Calu3 (cell line): ENCODE data around the gene CCDC85C. TPM values are rescaled to one million over a fixed set of nuclear protein-coding genes. Genes with fewer than 3 reads are reported as not detected.

Experiments used
- BruUV-seq: library from RNA; stranded (reverse); fragments of 400-500 nt; replicated peaks from 2 replicates; lab custom pipeline; 2021; lab: Mats Ljungman, UMichigan
- CTCF ChIA-PET: fragments of 300-600 bp; sonication (Branson Sonifier 250); formaldehyde crosslinking; loops from one replicate; lab custom pipeline; 2022; ENCODE audit warnings: antibody characterized with exemption; lab: Charles Lee
- DNase-seq: peaks from one replicate; pipeline ENCODE4 v3.0.0; 2022
- H3K27ac Mint-ChIP-seq: one replicate; pipeline ENCODE4 v1.8.0; 2022; ENCODE audit warnings: mixed read lengths; ENCODE audit not compliant: unreplicated experiment
- H3K27me3 Mint-ChIP-seq: one replicate; pipeline ENCODE4 v1.8.0; 2022; ENCODE audit warnings: mixed read lengths; ENCODE audit not compliant: unreplicated experiment
- H3K36me3 Mint-ChIP-seq: one replicate; pipeline ENCODE4 v1.8.0; 2022; ENCODE audit warnings: mild to moderate bottlenecking, moderate library complexity, mixed read lengths; ENCODE audit not compliant: insufficient read depth, unreplicated experiment
- H3K4me1 Mint-ChIP-seq: one replicate; pipeline ENCODE4 v1.8.0; 2022; ENCODE audit warnings: mild to moderate bottlenecking, low read depth, mixed read lengths; ENCODE audit not compliant: unreplicated experiment
- H3K4me3 Mint-ChIP-seq: one replicate; pipeline ENCODE4 v1.8.0; 2022; ENCODE audit warnings: mild to moderate bottlenecking, low read depth, moderate library complexity, mixed read lengths; ENCODE audit not compliant: unreplicated experiment
- H3K9me3 Mint-ChIP-seq: one replicate; pipeline ENCODE4 v1.8.0; 2022; ENCODE audit warnings: low read depth, mixed read lengths; ENCODE audit not compliant: unreplicated experiment
- CTCF ChIP-seq: fragments of 200-600 bp; IDR thresholded peaks from one replicate; pipeline ENCODE4 v1.8.0; 2022; ENCODE audit warnings: antibody characterized with exemption; ENCODE audit not compliant: unreplicated experiment
- intact Hi-C: fragments of 100-400 bp; cut with micrococcal nuclease; formaldehyde crosslinking; loops from one replicate; pipeline ENCODE4 v1.10.0; 2022; ENCODE audit not compliant: unreplicated experiment
- total RNA-seq: library from RNA; stranded (reverse); gene quantifications from 2 replicates; pipeline ENCODE4 v1.2.3, GENCODE V29; 2022

Gene CCDC85C
- total RNA-seq, 1 experiment from 2014 or later = 45.1 TPM

DNA sequence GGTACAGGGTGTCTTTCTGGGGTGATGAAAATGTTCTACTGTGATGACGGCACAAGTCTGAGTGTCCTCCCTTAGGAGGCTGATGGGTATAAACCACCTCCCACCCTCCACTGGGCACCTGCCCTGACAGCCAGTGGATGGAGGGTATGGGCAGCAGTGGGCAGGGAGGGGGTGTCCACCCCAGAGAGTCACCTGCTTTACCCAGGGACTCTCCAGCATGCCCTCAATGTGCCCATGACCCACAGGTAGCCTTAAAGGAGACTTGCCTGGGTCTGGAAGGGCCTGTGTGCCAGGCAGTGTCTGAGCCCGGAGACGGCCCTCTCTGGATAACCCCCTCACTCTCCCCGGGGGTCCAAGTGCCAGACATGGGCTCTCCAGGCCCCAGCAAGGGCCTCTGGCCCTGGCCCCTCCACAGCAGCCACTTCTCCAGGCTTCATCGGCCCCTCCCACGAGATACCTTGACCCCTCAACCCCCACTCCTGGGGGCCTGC is 84.0 kb downstream of the CCDC85C start:
- CTCF ChIA-PET = no interaction called here

GRCh38 chr14:99519347-99519881 is 84.6 kb downstream of the CCDC85C start:
- no peak overlapping the region for H3K27ac Mint-ChIP-seq
- BruUV-seq = no TSS peak
- H3K4me1 Mint-ChIP-seq = no peaks in the 10 kb centered on the region
- DNase-seq = no peak
- no peak overlapping the region for H3K4me3 Mint-ChIP-seq
- TF ChIP-seq CTCF = no peak
- no peaks in the 10 kb centered on the region for H3K27me3 Mint-ChIP-seq
- H3K36me3 Mint-ChIP-seq = peaks cover under 1% of the 10 kb centered on the region
- intact Hi-C loops = loop anchor here (5.0 kb wide), 1 partner anchor 368 kb away; no protein-coding TSS in a partner anchor
- H3K9me3 Mint-ChIP-seq = no peaks in the 10 kb centered on the region
- CTCF ChIA-PET = no interaction called here

More for the DNA sequence above, 84.0 kb downstream of the CCDC85C start:
- no TSS peak for BruUV-seq
- intact Hi-C loops = loop anchor here (5.0 kb wide), 1 partner anchor 367 kb away; no protein-coding TSS in a partner anchor
- H3K4me3 Mint-ChIP-seq = no peak overlapping the region
- no peaks in the 10 kb centered on the region for H3K27me3 Mint-ChIP-seq
- DNase-seq = no peak
- H3K9me3 Mint-ChIP-seq = no peaks in the 10 kb centered on the region
- H3K27ac Mint-ChIP-seq = no peak overlapping the region
- no peaks in the 10 kb centered on the region for H3K36me3 Mint-ChIP-seq
- TF ChIP-seq CTCF = no peak
- peaks cover 3% of the 10 kb centered on the region for H3K4me1 Mint-ChIP-seq

- BruUV-seq = no TSS peak
- Mint-ChIP-seq H3K27ac (no peak overlapping the region), H3K4me1 (no peaks in the 10 kb centered on the region), H3K36me3 (peaks cover 7% of the 10 kb centered on the region), H3K4me3 (no peak overlapping the region), H3K27me3 (no peaks in the 10 kb centered on the region), H3K9me3 (no peaks in the 10 kb centered on the region)
- peak; percentile 93 for TF ChIP-seq CTCF
- intact Hi-C loops = loop anchor here (1.0 to 5.0 kb wide), 2 partner anchors 111 to 369 kb away; no protein-coding TSS in a partner anchor
- peak; percentile 89 for DNase-seq
- CTCF ChIA-PET = interaction anchor here (0.7 kb wide), 1 partner anchor 98 kb away, joined by 3 read pairs; no protein-coding TSS in a partner anchor
Observed at GRCh38 chr14:99518441-99519346, 85.3 kb downstream of the CCDC85C start.

GRCh38 chr14:99517643-99518381 is 86.2 kb downstream of the CCDC85C start:
- no peak for DNase-seq
- H3K27ac Mint-ChIP-seq = no peak overlapping the region
- H3K4me1 Mint-ChIP-seq = no peaks in the 10 kb centered on the region
- no peaks in the 10 kb centered on the region for H3K9me3 Mint-ChIP-seq
- BruUV-seq = no TSS peak
- TF ChIP-seq CTCF = no peak
- H3K4me3 Mint-ChIP-seq = no peak overlapping the region
- no peaks in the 10 kb centered on the region for H3K27me3 Mint-ChIP-seq
- CTCF ChIA-PET = interaction anchor here (0.7 kb wide), 1 partner anchor 99 kb away, joined by 3 read pairs; no protein-coding TSS in a partner anchor
- intact Hi-C loops = loop anchor here (1.0 to 5.0 kb wide), 2 partner anchors 111 to 369 kb away; no protein-coding TSS in a partner anchor
- H3K36me3 Mint-ChIP-seq = peaks cover 12% of the 10 kb centered on the region
